HG02943 (cell line): Measurements from ENCODE around the gene SPIRE1.
"Not testable (repeated sequence)": the region's sequence is repeated elsewhere in the genome, so short reads cannot be mapped to it uniquely, and the experiment has no call there.

Experiments used
- ATAC-seq: cut with Tn5 transposase; IDR thresholded peaks from one replicate; pipeline ENCODE4 v1.9.1; 2021; ENCODE audit warnings: mild to moderate bottlenecking, low read depth, moderate library complexity; ENCODE audit not compliant: unreplicated experiment

Gene SPIRE1

DNA sequence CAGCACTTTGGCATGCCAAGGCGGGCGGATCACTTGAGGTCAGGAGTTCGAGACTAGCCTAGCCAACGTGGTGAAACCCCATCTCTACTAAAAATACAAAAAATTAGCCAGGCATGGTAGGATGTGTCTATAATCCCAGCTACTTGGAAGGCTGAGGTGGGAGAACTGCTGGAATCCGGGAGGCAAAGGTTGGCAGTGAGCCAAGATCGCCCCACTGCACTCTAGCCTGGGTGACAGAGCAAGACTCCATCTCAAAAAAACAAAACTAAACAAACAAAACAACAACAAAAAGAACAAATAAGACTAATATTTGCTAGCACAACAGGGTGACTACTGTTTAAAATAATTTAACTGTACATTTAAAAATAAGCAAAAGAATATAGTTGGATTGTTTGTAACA, 97.3 kb downstream of the SPIRE1 start:
- not testable (repeated sequence) for ATAC-seq

DNA sequence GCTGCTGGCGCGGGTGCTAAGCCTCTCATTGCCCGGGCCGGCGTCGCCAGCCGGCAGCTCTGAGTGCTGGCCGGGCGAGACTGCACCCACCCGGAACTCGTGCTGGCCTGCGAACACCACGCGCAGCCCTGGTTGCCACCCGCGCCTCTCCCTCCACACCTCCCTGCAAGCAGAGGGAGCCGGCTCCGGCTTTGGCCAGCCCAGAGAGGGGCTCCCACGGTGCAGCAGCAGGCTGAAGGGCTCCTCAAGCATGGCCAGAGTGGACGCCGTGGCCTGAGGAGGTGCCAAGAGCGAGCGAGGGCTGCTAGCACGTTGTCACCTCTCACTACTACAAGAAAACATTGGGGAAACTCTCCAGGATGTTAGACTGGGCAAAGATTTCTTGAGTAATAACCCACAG, 98.6 kb downstream of the SPIRE1 start:
- no peak for ATAC-seq

DNA sequence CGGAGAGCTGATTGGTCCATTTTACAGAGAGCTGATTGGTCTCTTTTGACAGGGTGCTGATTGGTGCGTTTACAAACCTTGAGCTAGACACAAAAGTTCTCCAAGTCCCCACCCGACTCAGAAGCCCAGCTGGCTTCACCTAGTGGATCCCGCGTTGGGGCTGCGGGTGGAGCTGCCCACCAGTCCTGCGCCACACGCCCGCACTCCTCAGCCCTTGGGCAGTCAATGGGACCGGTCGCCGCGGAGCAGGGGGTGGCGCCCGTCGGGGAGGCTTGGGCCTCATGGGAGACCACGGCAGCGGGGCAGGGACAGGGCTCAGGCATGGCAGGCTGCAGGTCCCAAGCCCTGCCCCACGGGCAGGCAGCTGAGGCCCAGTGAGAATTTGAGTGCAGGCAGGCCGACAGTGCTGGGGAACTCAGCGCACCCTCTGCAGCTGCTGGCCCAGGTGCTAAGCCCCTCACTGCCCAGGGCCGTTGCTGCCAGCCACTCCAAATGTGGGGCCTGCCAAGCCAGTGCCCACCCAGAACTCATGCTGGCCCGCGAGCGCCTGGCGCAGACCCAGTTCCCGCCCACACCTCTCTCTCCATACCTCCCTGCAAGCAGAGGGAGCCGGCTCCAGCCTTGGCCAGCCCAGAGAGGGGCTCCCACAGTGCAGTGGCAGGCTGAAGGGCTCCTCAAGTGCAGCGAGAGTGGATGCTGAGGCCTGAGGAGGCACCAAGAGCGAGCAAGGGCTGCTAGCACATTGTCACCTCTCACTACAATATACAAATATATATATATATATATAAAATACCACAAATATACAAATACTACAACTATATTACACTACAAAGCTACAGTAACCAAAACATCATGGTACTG, 100.7 kb downstream of the SPIRE1 start:
- ATAC-seq: no peak

DNA sequence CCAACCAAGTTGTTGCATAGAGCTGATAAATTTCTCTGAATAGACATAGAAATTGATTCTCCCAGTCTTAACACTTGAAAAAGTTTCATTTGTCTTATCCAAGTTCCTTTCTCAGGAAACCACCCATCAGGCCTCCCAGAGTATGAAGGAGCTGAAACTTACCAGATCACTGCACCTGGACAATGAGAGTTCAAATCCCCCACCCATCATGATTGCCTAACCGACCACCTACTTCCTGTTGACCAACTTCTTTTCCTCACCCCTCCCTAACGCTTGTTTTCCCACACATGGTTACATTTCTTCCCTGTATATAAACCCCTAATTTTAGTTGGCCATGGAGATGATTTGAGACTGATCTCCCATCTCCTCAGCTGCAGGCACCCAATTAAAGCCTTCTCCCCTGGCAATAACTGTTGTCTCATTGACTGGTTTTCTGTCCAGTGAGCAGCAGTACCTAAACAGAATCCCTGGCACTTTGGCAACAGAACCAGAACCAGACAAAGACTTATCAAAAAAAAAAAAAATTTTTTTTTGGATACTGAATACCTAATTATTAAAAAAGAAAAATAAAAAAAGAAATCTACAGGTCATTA, 103.0 kb downstream of the SPIRE1 start:
- ATAC-seq: no peak

DNA sequence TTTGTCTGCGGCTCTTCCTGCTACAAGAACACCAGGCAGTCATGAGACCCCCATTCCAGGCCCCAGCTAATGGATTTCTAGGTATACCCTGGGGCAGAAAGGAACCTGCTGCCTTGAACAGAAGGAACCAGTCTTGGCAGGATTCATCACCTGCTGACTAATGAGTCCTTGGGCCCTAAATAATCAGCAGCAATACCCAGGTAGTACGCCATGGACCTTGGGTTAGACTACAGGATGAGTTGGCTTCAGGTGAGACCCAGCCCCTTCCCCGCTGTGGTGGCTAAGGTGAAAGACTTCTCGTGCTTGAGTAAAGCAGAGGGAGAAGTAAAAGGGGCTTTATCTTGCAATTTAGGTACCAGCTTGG, 105.0 kb downstream of the SPIRE1 start:
- ATAC-seq: no peak

DNA sequence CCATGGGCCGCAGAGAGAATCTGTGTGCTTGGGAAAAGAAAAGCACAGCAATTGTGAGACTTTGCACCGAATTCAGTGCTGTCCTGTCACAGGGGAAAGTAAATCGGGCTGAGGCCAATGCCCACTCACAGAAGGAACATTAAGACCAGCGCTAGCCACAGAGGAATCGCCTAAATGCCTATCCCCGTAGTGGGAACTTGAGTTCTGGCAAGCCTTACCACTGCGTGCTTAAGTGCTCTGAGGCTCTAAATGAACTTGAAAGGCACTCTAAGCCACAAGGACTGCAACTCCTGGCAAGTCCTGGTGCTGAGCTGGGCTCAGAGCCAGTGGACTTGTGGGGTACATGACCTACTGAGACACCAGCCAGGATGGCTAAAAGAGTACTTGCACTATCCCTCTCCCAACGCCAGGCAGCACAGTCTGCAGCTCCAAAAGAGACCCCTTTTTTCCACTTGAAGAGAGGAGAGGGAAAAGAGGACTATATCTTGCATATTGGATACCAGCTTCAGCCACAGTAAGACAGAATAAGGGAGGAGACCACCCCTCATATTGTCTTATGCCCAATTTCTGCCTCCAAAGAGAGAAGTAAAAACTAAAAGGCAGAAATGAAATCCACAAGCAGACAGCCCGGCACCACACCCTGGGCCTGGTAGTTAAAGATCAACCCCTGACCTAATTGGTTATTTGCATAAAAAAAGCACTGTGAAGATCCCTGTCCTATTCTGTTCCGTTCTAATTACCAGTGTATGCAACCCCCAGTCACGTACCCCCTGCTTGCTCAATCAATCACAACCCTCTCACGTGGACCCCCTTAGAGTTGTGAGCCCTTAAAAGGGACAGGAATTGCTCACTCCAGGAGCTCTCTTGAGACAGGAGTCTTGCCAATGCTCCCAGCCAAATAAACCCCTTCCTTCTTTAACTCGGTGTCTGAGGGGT, 105.7 kb downstream of the SPIRE1 start:
- not testable (repeated sequence) for ATAC-seq

DNA sequence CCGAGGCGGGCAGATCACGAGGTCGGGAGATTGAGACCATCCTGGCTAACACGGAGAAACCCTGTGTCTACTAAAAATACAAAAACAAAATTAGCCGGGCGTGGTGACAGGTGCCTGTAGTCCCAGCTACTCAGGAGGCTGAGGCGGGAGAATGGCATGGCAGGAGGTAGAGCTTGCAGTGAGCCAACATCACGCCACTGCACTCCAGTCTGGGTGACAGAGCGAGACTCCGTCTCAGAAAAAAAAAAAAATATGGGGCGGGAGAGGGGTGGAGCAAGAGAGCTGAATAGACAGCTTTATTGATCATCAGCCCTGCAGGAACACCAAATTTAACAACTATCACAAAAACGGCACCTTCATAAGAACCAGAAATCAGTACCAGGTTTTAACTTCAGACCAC, 106.4 kb downstream of the SPIRE1 start:
- ATAC-seq: not testable (repeated sequence)

DNA sequence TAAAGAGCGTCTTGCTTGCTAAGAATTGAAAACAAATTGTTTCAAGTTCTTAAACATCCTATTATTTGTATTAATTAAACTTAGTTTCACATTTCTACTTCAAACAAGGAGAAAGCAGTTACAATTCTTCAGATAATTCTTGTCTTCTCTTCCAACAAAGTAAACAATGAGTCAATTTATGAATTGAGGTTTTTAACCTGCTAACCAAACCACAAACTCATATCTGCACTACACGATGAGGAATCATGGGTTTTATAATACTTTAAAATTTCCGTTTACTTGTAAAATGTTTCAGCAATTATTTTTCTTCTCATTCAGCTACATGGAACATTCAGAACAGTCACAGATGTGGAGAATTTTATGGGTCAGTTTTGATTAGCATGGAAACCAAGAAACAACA, 114.2 kb downstream of the SPIRE1 start:
- ATAC-seq: no peak

DNA sequence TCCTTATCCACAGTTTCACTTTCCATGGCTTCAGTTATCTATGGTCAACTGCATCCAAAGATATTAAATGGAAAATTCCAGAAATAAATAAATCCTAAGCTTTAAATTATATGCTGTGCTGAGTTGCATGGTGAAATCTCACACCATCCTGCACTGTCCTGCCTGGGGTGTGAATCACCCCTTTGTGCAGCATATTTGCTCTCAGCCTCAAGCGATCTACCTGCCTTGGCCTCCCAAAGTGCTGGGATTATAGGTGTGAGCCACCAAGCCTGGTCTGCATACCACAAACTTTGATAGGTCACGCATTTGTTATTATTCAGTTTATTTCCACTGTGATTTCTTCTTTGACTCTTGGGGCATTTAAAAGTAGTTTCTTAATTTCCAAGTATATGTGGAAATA, 117.2 kb downstream of the SPIRE1 start:
- no peak for ATAC-seq

DNA sequence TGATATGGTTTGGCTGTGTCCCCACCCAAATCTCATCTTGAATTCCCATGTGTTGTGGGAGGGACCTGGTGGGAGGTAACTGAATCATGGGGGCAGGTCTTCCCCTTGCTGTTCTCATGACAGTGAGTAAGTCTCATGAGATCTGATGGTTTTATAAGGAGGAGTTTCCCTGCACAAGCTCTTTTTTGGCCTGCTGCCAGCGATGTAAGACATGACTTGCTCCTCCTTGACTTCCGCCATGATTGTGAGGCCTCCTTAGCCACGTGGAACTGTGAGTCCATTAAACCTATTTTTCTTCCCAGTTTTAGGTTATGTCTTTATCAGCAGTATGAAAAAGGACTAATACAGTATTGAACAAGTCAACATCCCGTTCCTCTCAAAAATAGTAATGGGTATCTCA, 118.7 kb downstream of the SPIRE1 start:
- not testable (repeated sequence) for ATAC-seq

DNA sequence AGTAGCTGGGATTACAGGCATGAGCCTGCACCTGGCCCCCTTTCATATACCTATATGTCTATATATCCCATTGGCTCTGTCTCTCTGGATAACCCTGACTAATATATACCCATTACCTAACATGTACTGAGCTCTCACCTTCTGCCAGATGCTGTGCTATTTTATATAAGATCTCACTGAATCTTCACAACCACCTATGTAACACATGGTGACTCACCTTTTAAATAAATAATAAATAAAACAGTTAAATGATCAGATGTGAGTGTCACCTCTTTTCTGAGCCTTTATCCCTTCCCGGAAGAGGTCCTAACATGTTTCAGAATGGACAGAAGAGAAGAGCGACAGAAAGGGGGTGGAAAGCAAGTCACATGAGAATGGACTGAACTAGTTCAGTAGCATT, 123.1 kb downstream of the SPIRE1 start:
- no peak for ATAC-seq

DNA sequence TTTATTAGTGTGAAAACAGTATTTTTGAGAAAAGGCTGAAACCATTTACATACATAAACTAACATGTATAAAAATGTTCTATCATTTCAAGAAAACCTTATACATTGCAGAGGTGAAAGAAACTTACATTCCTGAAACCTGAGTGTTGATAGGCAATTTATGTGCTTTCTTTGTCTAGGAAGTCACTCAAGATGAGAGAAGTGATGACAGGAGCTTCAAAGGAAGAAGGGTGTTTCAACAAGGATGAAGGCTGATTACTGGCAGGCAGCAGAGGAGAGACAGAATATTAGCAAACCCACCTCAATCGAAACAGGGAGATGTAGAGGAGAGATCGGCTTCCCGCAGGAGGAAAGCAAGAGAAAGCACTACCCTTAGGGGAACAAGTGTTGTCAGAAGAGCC, 125.2 kb downstream of the SPIRE1 start:
- ATAC-seq: no peak

DNA sequence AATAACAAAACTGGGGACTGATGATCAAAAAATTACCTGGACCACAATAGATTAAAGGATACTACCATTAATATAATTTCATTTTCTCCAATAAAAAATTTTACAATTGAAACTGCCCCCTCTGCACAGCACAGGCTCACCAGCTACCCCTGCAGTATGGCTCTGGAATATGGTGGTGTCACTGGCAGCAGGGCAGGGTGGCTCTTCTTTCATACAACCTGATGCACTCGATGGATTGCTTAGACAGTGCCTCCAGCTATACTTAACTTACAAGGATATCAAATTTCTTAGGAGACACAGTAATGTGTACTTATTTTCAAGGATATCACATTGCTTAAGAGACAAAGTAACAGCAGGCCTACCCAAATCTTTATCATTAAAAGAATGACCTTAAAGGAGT, 126.2 kb downstream of the SPIRE1 start:
- no peak for ATAC-seq

DNA sequence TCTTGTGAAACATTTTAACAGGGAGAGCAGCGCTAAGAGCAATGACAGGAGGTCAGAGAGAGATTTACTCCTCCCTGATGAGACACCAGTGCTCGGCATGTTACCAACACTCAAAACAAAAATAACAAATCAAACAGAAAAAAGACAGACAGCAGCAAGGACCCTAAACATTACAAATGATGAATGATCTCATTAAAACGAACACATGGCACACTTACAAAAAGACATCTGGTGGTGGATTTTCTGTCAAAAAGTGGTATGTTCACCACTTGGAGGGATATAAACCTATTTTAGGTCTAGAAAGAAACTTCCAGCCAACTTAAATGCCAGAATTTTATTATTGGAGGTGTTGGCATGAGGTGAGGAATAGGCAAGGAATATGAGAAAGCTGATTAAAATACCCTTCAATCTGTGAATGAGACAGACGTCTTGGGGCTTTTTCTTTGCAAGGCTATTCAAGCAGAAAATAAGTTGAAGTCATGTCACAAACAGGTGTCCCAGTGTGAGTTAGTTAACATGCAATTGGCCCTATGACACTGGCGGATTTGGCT, 137.4 kb downstream of the SPIRE1 start:
- ATAC-seq: no peak

DNA sequence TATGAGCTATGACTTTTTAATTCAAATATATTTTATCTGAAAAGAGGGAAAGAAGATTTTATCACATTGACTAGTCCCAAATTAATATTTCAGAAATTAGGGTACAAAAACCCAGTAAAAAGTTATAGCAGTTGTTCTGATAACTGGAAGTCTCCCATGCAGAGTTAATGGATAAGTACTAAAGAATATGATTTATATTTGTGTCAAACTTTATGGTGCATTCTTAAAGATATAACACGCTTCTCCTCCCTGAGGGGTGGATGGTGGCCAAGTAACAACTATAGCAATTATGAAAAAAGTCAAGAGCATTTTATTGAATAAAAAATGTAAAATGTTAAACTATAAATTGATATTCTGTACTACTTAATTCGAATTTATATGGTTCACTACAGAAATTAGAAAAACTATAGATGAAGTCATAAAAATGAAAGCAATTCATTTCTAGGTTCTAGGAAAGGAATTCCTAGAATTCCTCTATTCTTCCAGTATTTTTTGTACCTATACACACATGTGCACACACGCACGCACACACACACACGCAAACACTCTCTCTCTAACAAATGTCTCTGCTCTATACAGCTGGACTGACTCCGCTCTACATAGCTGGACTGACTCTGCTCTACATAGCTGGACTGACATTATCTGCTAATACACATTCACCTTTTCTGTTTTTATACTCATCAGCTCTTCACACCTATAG, 138.9 kb downstream of the SPIRE1 start:
- no peak for ATAC-seq

DNA sequence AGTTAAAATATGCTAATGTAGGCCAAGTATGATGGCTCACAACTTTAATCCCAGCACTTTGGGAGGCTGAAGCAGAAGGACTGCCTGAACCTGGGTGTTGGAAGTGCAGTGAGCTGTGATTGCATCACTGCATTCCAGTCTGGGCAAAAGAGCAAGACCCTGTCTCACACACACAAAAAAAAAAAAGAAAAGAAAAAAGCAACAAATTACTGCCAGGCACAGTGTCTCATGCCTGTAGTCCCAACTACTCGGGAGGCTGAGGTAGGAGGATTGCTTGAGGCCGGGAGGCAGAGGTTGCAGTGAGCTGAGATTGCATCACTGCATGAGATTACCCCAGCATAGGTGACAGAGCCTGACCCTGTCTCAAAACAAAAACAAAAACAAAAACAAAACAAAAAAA, 139.6 kb downstream of the SPIRE1 start:
- no peak for ATAC-seq

DNA sequence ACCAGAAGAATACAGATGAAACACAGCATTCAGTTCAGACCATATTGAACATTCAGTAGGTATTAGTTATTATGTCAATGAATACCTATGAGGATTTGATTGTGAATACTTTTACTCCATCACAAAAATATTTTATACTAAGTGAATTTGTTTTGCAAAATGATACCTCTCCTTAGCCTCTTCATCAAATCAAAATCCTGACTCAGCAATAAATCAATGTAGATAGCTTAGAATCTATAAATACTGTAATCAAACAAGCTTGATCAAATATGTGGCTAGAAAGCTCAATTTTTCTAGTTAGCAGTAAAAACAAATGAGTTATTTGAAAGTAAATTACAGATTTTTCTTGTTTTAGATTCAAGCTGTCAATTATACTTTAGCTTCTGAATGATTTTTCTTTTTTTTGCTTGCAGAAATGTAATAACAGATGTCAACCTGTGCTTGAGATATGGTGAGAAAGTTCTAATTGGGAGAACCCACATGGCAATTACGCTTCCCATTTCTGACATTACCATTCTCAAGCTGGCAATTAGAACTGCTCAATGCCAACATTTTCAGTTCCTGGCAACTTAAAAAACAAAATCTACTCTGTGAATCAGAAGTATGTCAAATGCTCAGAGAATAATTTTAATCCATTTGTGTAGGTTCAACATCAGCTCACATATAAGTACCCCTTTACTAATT, 140.6 kb downstream of the SPIRE1 start:
- ATAC-seq: no peak

DNA sequence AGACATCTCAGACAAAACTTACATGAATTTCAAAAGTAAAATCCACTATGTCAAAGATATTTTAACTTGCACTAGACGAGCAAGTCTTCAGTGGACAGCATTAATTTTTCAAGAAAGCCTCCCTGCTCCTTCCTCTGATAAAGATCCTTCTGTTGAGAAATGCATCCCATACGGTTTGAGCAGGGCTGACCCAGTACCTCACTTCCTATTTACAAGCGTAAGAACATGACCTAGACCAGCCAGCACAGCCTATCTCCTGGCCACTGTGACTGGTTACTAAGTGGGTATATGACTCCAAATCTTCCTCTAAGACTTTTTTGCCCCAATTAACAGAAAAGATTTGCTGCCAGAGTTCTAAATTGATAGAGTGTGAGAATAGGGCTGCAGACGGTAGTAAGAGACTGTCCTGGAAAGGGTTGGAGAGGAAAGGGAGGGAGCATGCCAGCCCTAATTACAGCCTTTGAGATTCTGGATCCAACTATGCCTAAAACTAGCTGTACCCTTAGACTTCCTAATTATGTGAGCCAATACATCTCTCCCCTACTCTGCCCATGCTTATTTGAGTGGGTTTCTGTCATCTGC, 141.8 kb downstream of the SPIRE1 start:
- ATAC-seq: no peak

DNA sequence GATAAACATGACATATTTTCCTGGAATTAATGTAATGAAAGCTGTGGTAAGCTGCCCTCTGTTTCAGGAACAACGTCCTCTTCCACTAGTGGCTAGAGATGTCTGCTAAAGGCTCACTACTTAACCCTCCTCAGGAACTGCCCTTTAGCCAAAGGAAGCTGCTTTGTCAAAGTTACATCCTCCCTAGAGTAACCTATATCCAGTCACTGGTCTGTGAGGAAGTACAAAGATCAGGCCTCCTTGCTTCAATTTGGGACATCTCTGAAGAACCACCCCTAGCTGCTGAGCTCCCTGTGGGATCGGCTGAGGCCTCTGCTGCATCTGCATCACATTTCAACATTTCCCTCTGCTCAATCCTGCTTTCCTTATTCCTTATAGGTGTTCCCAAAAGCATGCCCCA, 142.4 kb downstream of the SPIRE1 start:
- ATAC-seq: no peak
